GM12891 (cell line): Measurements from ENCODE around the gene SLC2A11. TPM values are rescaled to one million over a fixed set of nuclear protein-coding genes. Genes with fewer than 3 reads are reported as not detected.

ENCODE experiments used
- DNase-seq: peaks from one replicate; pipeline ENCODE4 v3.0.0; 2011; ENCODE audit warnings: low spot score; ENCODE audit not compliant: insufficient read length
- FAIRE-seq: peaks from 2 replicates; lab custom pipeline; 2011; peaks lifted over from hg19 to GRCh38; lab: Jason Lieb, UNC
- PAX5 ChIP-seq: IDR thresholded peaks from 2 replicates; pipeline ENCODE4 v1.6.1; 2011; ENCODE audit warnings: low read length, moderate library complexity, mild to moderate bottlenecking; ENCODE audit not compliant: insufficient read depth, severe bottlenecking
- POLR2A ChIP-seq: IDR thresholded peaks from 2 replicates; pipeline ENCODE4 v1.6.1; 2011; ENCODE audit warnings: low read depth, low read length, control low read depth
- POLR2AphosphoS5 ChIP-seq: IDR thresholded peaks from 2 replicates; pipeline ENCODE4 v1.6.1; 2011; ENCODE audit warnings: low read depth, low read length, control low read depth
- POU2F2 ChIP-seq: IDR thresholded peaks from 2 replicates; pipeline ENCODE4 v1.6.1; 2011; ENCODE audit warnings: low read depth, mild to moderate bottlenecking, control low read depth, low read length, moderate library complexity
- SPI1 ChIP-seq: IDR thresholded peaks from 2 replicates; pipeline ENCODE4 v1.6.1; 2011; ENCODE audit warnings: low read depth, low read length, control low read depth
- TAF1 ChIP-seq: IDR thresholded peaks from 2 replicates; pipeline ENCODE4 v1.6.1; 2011; ENCODE audit warnings: low read depth, low read length, control low read depth
- polyA plus RNA-seq: library from polyadenylated mRNA; unstranded; fragments of >200 nt; gene quantifications from one replicate; pipeline ENCODE4 v1.2.1, GENCODE V29; 2012; ENCODE audit warnings: low read depth, missing spikeins, inconsistent platforms; ENCODE audit not compliant: missing spikeins

Gene SLC2A11
- 9.1 TPM for polyA plus RNA-seq

- FAIRE-seq, result peak; percentile 99
- TF ChIP-seq POLR2A (peak; percentile 69), POLR2AphosphoS5 (peak; percentile 80), TAF1 (peak; percentile 70), SPI1 (no peak), PAX5 (peak; percentile 87), POU2F2 (peak; percentile 67; the same call in 1 of the 2 replicates)
- DNase-seq, result peak; percentile 96
Observed at GRCh38 chr22:23857606-23858483, at the start of gene SLC2A11. Gene SLC2A11, plus strand, starts transcription at chr22:23857875. Its CDS starts 125 bp downstream, at chr22:23858000.

DNA sequence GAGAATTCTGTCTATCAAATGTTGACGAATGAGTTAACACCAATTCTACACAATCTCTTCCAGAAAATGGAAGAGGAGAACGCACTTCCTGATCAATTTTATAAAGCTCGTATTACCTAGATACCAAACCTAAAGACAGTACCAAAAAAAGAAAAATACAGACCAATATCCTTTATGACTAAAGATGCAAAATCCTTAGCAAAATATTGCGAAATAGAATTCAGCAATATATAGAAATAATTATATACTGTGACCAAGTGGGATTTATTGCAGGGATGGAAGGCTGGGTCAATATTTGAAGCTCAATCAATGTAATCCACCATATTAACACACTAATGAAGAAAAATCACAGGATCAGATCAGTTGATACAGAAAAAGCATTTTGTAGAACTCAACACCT lies 45.3 kb upstream of the SLC2A11 start:
- TF ChIP-seq PAX5 (no peak), POU2F2 (no peak), SPI1 (no peak), TAF1 (no peak), POLR2A (no peak), POLR2AphosphoS5 (no peak)
- no peak for FAIRE-seq
- no peak for DNase-seq

DNA sequence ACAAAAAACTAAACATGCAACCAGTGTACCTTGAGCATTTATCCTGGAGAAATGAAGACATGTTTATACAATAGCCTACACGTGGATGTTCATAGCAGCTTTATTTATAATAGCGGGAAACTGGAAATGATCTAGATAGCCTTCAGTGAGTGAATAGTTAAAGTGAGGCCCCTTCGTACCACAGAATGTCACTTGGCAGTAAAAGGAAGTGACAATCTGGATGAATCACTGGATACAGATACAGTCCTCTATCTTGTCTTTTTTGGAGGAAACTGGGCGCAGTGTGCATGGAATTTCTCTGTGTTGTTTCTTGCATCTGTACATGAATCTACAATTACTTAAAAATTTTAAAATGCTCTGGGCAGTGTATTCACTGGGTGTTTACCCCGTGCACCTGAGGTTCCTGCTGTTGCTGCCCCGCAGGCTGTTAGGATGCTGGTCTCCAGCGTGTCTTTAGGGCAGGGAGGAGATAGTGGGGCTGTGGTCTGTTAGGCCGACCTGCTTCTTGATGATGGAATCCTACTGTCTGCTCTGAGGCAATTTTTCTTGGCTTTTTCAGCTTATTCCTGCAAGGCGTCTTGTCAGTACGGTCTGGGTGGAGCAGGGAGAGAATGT lies 42.0 kb upstream of the SLC2A11 start:
- TF ChIP-seq POLR2AphosphoS5 (no peak), PAX5 (no peak), TAF1 (no peak), POLR2A (no peak), SPI1 (no peak), POU2F2 (no peak)
- FAIRE-seq, result no peak

DNA sequence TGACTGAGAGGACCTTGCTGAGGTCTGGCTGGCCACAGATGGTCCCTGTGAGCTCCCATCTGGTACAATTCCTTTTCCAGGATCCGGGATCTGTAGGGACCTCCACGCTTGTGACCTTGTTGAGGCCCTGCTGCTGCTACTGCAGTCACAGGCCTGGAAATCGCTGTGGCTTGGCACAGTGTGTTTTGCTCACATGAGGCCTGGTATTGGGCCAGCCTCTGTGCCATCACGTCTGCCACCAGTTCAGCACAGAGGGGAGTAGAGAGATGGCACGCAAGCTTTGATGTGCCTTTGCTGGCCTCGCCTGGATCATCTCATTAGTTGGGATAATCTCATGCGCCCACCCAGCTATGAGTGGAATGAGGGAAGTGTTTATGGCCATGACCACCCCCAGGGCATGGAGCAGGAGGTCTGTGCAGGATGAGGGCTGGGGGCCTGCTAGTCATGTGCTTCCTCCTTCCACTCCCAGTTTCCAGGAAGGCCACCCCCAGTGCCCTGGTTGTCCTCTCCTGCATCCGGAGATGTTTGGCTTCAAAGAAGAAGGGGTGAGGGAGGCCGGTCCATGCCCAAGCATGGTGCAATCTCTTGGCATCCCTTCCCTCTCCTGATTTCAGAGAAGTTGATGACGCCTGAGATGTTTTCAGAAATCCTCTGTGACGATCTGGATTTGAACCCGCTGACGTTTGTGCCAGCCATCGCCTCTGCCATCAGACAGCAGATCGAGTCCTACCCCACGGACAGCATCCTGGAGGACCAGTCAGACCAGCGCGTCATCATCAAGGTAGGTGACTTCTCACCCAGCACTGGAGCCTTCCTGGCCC lies 41.3 kb upstream of the SLC2A11 start:
- FAIRE-seq, result no peak
- TF ChIP-seq POLR2A (no peak), POU2F2 (no peak), TAF1 (no peak), PAX5 (no peak), POLR2AphosphoS5 (no peak), SPI1 (no peak)
- DNase-seq, result no peak

More for the DNA sequence above, 42.0 kb upstream of the SLC2A11 start:
- no peak for DNase-seq

DNA sequence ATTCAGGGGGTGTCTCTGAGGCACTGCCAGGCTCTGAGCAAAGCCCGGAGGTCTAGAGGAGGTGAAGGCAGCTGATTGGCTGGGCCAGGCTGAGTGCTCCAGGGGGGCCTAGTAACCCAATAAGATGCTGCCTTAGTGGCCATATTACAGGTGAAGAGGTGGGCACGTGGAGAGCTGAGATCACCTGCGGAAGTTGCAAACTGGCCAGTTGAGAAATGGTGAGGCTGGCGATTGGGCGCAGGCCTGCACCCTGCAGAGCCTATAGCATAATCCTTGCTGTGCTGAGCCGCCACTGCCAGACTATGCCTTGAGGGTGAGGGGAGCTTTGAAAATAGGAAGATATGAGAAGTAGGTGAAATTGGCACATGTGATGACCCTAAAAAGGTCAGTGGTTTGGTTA lies 40.5 kb upstream of the SLC2A11 start:
- TF ChIP-seq POLR2AphosphoS5 (no peak), PAX5 (no peak), POLR2A (no peak), POU2F2 (no peak), TAF1 (no peak), SPI1 (no peak)
- no peak for DNase-seq
- no peak for FAIRE-seq

DNA sequence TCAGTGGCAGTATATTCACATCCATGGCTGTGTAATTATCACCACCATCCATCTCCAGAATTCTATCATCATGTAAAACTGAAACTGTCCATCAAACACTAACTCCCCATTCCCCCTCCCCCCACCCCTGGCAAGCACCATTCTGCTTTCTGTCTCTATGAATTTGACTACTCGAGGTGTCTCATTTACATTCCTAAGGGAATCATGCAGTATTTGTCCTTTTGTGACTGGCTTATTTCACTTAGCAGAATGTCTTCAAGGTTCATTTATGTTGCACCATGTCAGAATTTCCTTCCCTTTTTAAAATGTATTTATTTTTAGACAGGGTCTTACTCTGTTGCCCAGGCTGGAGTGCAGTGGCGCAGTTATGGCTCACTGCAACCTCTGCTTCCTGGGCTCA lies 39.1 kb upstream of the SLC2A11 start:
- FAIRE-seq (no peak), DNase-seq (no peak)
- no peak for TF ChIP-seq TAF1
- no peak for TF ChIP-seq SPI1

GRCh38 chr22:23820748-23821211 lies 36.9 kb upstream of the SLC2A11 start:
- TF ChIP-seq TAF1 (no peak), POLR2A (no peak), POU2F2 (no peak), POLR2AphosphoS5 (no peak), PAX5 (no peak), SPI1 (no peak)
- DNase-seq (no peak), FAIRE-seq (peak; percentile 71)

DNA sequence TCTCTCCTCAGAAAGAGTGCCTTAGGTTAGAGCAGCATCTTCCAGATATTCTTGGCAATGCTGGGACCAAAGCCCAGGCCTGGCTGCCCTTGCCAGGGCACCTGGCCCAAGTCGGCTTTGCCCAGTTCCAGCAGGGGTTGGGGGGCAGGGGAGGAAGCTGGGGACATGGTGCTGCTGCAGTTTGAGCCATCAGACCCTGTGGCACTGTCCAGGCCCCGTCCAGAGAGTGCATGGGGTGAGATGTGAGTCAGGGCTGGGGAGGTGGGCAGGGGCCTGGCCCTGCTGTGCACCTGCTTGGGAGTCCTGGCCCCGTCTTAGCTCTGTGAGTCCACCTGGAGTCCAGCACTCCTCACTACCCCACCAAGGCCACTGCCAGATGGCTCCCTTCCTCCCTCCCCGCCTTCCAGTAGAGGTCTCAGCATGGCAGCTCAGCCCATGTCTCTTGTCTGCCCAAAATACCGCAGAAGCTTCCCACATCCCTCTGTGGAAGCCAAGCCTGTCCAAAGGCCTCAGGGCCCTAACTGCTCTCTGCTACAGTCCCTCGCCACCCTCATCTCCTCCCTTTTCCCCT lies 35.5 kb upstream of the SLC2A11 start:
- TF ChIP-seq POU2F2 (no peak), POLR2A (no peak), TAF1 (no peak), PAX5 (no peak), SPI1 (no peak), POLR2AphosphoS5 (no peak)
- FAIRE-seq, result no peak
- no peak for DNase-seq
